ENCODE results near the gene RNF214. TPM values are rescaled to one million over a fixed set of nuclear protein-coding genes. Genes with fewer than 3 reads are reported as not detected.

RNF214 gene
- total and polyA plus RNA-seq, 2 of the 4 experiments (the other 2 are of a cell fraction), result 7.9 to 14.8 TPM

- Histone ChIP-seq H3K4ac (ENCODE audit: low read depth, low read length) (peak overlapping the region; percentile 58), H2BK5ac (ENCODE audit: low read depth, low read length, poor library complexity, severe bottlenecking) (no peak overlapping the region), H3K27me3 (ENCODE audit: control insufficient read depth, insufficient read depth, low read length) (no peaks in the 10 kb centered on the region), H3K56ac (ENCODE audit: extremely low read depth, insufficient read depth, low read length) (no peak overlapping the region; the same call in 1 of the 2 replicates), H4K20me1 (ENCODE audit: insufficient read depth, low read length) (peaks cover 12% of the 10 kb centered on the region; the same call in 1 of the 2 replicates), H3K4me1 (ENCODE audit: control insufficient read depth, insufficient read depth, low read length) (peaks cover 13% of the 10 kb centered on the region; the same call in 1 of the 2 replicates), H3K79me1 (ENCODE audit: low read depth in 1 of 2, low read length in 2 of 2) (peaks cover 12 to 30% of the 10 kb centered on the region in 2 experiments), H3K9ac (ENCODE audit: low read depth, low read length) (peak overlapping the region; percentile 5), H3K27ac (ENCODE audit: insufficient read depth, low read length) (no peak overlapping the region), H3K14ac (replicated peaks; ENCODE audit: low read depth, low read length) (0 out of 2 replicates have a peak overlapping the region, but pooled peaks have one; percentile 0), H4K91ac (ENCODE audit: insufficient read depth, low read depth, low read length) (peak overlapping the region; percentile 32; the same call in 1 of the 2 replicates), H3K18ac (ENCODE audit: low read depth, low read length) (no peak overlapping the region), H3K36me3 (ENCODE audit: control insufficient read depth, insufficient read depth, low read length) (peaks cover 10% of the 10 kb centered on the region; the same call in 1 of the 2 replicates), H3K4me2 (ENCODE audit: low read depth, low read length) (no peak overlapping the region; the same call in 1 of the 2 replicates), H2BK120ac (ENCODE audit: low read depth, low read length) (no peak overlapping the region; the same call in 1 of the 2 replicates), H2AFZ (replicated peaks; ENCODE audit: low read length, poor library complexity) (peak overlapping the region; percentile 11), H2BK20ac (ENCODE audit: low read depth, low read length) (no peak overlapping the region), H3K23ac (ENCODE audit: low read depth, low read length) (no peak overlapping the region), H2AK5ac (ENCODE audit: low read depth, low read length) (no peak overlapping the region; the same call in none of the 2 replicates), H3K9me1 (ENCODE audit: insufficient read depth, low read length) (peaks cover 4% of the 10 kb centered on the region; the same call in 1 of the 2 replicates), H4K8ac (ENCODE audit: low read depth in 2 of 2, low read length in 2 of 2) (peak overlapping the region; percentile 46 to 84; a peak in 2 of 4 replicates), H3K9me3 (ENCODE audit: control insufficient read depth, insufficient read depth, low read length) (no peaks in the 10 kb centered on the region), H4K5ac (ENCODE audit: low read depth, low read length) (no peak overlapping the region), H3K4me3 (ENCODE audit: insufficient read depth, low read depth, low read length) (no peak overlapping the region), H2AK9ac (replicated peaks; ENCODE audit: low read depth, low read length, poor library complexity) (peak overlapping the region; percentile 51), H2BK15ac (ENCODE audit: low read depth, low read length) (no peak overlapping the region)
- ATAC-seq (ENCODE audit: low read depth), result peak; percentile 3; the same call in 1 of the 2 replicates
- intact Hi-C loops (cut with micrococcal nuclease), result no loop called here
- POLR2A ChIA-PET (ENCODE audit: unreplicated experiment), result no interaction called here
- WGBS, 2 experiments (ENCODE audit: extremely low coverage in 2 of 2, insufficient read length in 1 of 2), result 38% methylated on average over 8 of the region's 12 CpGs; no CpG with 5 or more reads in 1 of the 2 experiments
- BruUV-seq (replicated peaks), result no TSS peak
- in situ Hi-C loops (cut with MboI; ENCODE audit: low sequenced_read_pairs), result no loop called here
- CTCF ChIA-PET, result no interaction called here
- no peak for DNase-seq
- dilution Hi-C loops (cut with HindIII; ENCODE audit: low sequenced_read_pairs, unreplicated experiment), result no loop called here
- TF ChIP-seq ELK1 (IDR thresholded peaks at IDR 0.05; ENCODE audit: borderline replicate concordance, low read depth, low read length) (no peak), POLR2A (IDR thresholded peaks at IDR 0.05; ENCODE audit: low read depth, low read length) (no peak)
These were observed 67.1 kb downstream of the RNF214 start for GRCh38 chr11:117299351-117300282.
